Measurements from ENCODE around the gene KIF22. TPM values are rescaled to one million over a fixed set of nuclear protein-coding genes. Genes with fewer than 3 reads are reported as not detected.
A peak's percentile ranks its signal among the peaks of the same experiment; 100 is the strongest.

KIF22 gene
- polyA plus RNA-seq, 1 donor, result 40.9 TPM

DNA sequence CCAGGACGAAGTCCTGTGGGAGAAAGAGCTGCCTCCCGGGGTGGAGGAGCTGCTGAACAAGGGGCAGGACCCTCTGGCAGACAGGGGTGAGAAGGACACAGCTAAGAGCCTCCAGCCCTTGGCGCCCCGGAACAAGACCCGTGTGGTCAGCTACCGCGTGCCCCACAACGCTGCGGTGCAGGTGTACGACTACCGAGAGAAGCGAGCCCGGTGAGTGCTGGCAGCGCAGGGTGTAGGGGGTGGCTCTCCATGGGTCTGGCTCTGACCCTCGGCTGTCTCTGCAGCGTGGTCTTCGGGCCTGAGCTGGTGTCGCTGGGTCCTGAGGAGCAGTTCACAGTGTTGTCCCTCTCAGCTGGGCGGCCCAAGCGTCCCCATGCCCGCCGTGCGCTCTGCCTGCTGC is 51.1 kb downstream of the KIF22 start:
- Histone ChIP-seq H3K9me3 (ENCODE audit: control insufficient read depth, low read depth, low read length) (no peaks in the 10 kb centered on the region), H3K27ac (ENCODE audit: low read length) (no peak overlapping the region), H3K36me3 (ENCODE audit: control insufficient read depth, insufficient read depth, low read length) (peaks cover 86% of the 10 kb centered on the region), H3K4me3 (ENCODE audit: low read length) (no peak overlapping the region), H3K4me1 (ENCODE audit: control insufficient read depth, insufficient read depth, low read length) (no peaks in the 10 kb centered on the region), H3K27me3 (ENCODE audit: control insufficient read depth, insufficient read depth, low read length) (no peaks in the 10 kb centered on the region)
- no peak for DNase-seq
- no CpG with 5 or more reads among the region's 23 CpGs for WGBS (ENCODE audit: insufficient coverage, low lambda C conversion rate)

DNA sequence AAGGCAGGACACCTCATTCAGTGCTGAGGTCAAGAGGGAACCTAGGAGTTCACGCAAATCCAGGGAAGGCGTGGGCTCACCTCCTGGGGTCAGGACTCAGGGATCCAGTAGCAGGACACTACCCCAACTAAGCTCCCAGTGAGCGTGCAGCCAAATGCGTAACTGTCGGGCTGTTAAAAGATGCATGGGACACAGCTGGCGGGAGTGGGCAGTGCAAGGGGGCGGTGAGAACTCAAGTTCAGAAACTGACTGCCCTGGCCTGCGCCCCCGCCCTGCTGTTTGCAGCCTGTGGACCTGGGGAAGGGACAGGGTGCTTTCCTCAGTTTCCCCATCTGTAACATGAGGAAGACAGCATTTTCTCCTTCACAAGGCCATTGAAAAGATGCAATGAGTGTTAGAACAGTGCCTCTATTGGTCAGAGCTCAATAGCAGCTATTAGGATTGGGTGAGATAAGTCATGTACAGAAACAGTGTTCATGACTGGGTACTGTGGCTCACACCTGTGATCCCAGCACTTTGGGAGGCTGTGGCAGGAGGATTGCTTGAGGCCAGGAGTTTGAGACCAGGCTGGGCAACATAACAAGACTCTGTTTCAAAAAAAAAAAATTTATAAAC is 52.3 kb downstream of the KIF22 start:
- Histone ChIP-seq H3K9me3 (ENCODE audit: control insufficient read depth, low read depth, low read length) (no peaks in the 10 kb centered on the region), H3K27ac (ENCODE audit: low read length) (no peak overlapping the region), H3K36me3 (ENCODE audit: control insufficient read depth, insufficient read depth, low read length) (peaks cover 88% of the 10 kb centered on the region), H3K4me1 (ENCODE audit: control insufficient read depth, insufficient read depth, low read length) (no peaks in the 10 kb centered on the region), H3K4me3 (ENCODE audit: low read length) (no peak overlapping the region), H3K27me3 (ENCODE audit: control insufficient read depth, insufficient read depth, low read length) (no peaks in the 10 kb centered on the region)
- no peak for DNase-seq
- WGBS (ENCODE audit: insufficient coverage, low lambda C conversion rate), result no CpG with 5 or more reads among the region's 9 CpGs

DNA sequence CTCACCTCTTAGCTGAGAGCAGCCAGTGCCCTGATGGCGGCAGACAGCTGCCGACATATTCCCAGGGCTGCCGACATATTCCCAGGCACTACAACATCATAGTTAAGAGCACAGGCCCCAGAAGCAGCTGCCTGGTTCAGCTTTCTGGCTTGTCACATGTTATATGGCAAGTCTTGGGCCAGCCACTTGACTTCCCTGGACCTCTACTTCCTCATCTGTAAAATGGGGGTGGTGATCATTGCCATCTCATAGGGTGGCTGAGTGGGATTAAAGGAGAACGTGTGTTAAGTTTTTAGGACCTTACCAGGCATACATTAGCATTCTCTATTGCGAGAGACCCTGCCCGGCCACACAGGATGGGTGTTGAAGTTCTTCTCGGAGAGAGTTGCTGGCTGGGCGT is 53.4 kb downstream of the KIF22 start:
- Histone ChIP-seq H3K27ac (ENCODE audit: low read length) (no peak overlapping the region), H3K4me1 (ENCODE audit: control insufficient read depth, insufficient read depth, low read length) (no peaks in the 10 kb centered on the region), H3K9me3 (ENCODE audit: control insufficient read depth, low read depth, low read length) (no peaks in the 10 kb centered on the region), H3K4me3 (ENCODE audit: low read length) (no peak overlapping the region), H3K27me3 (ENCODE audit: control insufficient read depth, insufficient read depth, low read length) (no peaks in the 10 kb centered on the region), H3K36me3 (ENCODE audit: control insufficient read depth, insufficient read depth, low read length) (peaks cover 80% of the 10 kb centered on the region)
- DNase-seq, result no peak
- no CpG with 5 or more reads among the region's 8 CpGs for WGBS (ENCODE audit: insufficient coverage, low lambda C conversion rate)

DNA sequence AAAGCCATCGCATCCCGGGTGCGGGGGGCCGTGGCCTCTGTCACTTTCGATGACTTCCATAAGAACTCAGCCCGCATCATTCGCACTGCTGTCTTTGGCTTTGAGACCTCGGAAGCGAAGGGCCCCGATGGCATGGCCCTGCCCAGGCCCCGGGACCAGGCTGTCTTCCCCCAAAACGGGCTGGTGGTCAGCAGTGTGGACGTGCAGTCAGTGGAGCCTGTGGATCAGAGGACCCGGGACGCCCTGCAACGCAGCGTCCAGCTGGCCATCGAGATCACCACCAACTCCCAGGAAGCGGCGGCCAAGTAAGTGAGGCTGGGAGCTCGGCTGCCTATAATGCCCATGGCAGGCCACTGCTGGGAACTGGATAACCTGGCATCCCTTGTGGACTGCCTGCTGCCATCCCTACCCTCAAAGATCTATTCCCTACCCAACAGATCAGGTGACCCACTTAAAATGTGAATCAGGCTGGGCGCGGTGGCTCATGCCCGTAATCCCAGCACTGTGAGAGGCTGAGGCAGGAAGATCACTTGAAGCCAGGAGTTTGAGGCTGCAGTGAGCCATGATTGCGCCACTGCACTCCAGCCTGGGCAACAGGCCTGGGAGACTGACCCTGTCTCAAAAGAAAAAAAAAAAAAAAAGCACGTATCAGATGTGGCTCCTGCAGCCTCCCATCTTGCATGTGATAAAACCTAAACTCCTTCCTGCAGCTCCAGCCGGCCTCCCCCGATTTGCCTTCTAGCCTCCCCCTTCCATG is 54.2 kb downstream of the KIF22 start:
- no peaks in the 10 kb centered on the region for H3K4me1 ChIP-seq (ENCODE audit: control insufficient read depth, insufficient read depth, low read length)
- DNase-seq, result no peak
- no CpG with 5 or more reads among the region's 28 CpGs for WGBS (ENCODE audit: insufficient coverage, low lambda C conversion rate)
- H3K27ac ChIP-seq (ENCODE audit: low read length), result no peak overlapping the region
- peaks cover 73% of the 10 kb centered on the region for H3K36me3 ChIP-seq (ENCODE audit: control insufficient read depth, insufficient read depth, low read length)
- no peaks in the 10 kb centered on the region for H3K27me3 ChIP-seq (ENCODE audit: control insufficient read depth, insufficient read depth, low read length)
- H3K9me3 ChIP-seq (ENCODE audit: control insufficient read depth, low read depth, low read length), result no peaks in the 10 kb centered on the region
- no peak overlapping the region for H3K4me3 ChIP-seq (ENCODE audit: low read length)

DNA sequence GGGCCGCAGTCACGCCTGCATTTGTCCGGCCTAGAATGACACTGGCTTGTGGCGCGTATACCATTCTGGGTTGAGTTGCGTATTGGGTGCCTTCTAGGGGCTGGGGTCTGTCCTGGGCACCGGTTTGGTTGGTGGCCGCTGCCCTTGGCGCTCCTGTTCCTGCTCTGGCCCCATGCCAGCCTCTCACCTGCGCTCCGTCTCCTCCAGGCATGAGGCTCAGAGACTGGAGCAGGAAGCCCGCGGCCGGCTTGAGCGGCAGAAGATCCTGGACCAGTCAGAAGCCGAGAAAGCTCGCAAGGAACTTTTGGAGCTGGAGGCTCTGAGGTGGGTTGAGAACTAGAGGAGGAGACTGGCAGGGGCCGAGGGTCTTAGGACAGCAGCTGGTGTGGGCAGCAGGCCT is 55.1 kb downstream of the KIF22 start:
- H3K4me1 ChIP-seq (ENCODE audit: control insufficient read depth, insufficient read depth, low read length), result no peaks in the 10 kb centered on the region
- H3K9me3 ChIP-seq (ENCODE audit: control insufficient read depth, low read depth, low read length), result no peaks in the 10 kb centered on the region
- no peak overlapping the region for H3K4me3 ChIP-seq (ENCODE audit: low read length)
- H3K27me3 ChIP-seq (ENCODE audit: control insufficient read depth, insufficient read depth, low read length), result no peaks in the 10 kb centered on the region
- no peak for DNase-seq
- no peak overlapping the region for H3K27ac ChIP-seq (ENCODE audit: low read length)
- WGBS (ENCODE audit: insufficient coverage, low lambda C conversion rate), result no CpG with 5 or more reads among the region's 18 CpGs
- H3K36me3 ChIP-seq (ENCODE audit: control insufficient read depth, insufficient read depth, low read length), result peaks cover 64% of the 10 kb centered on the region

DNA sequence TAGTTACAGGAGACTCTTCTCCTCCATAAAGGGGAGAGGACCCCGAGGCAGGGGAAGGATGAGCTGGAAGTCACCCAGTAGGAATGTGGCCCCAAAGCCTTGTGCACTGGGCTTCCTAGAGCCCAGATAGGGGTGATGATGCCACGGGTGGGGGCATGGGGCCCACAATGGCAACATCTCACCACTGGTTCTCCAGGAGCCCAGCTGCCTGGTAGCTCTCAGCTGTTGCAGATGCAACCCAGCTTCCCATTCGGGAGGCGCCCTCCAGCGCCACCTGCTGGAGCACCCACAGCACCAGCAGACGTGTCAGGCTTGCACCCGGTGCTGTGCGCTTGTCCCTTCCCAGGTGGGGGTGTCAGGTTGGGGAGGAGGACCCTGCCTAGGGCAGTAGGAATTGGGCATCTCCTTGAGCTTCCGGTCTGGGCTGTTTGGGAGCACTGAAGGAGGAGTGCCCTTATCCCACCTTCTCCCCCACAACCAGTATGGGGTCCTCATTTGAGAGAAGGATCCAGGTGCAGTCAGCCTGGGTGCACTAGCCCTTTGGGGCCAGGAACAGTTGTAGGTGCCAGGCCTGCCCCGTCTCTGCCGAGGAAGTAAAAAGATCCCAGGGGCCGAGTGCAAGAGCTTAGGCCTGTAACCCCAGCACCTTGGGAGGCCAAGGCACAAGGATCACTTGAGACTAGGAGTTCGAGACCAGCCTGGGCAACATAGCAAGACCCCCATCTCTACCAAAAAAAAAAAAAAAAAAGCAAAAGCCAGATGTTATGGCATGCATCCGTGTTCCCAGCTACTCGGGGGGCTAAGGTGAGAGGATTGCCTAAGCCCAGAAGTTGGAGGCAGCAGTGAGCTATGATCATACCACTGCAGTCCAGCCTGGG is 58.1 kb downstream of the KIF22 start:
- no CpG with 5 or more reads among the region's 15 CpGs for WGBS (ENCODE audit: insufficient coverage, low lambda C conversion rate)
- Histone ChIP-seq H3K36me3 (ENCODE audit: control insufficient read depth, insufficient read depth, low read length) (peaks cover 40% of the 10 kb centered on the region), H3K27ac (ENCODE audit: low read length) (no peak overlapping the region), H3K4me1 (ENCODE audit: control insufficient read depth, insufficient read depth, low read length) (no peaks in the 10 kb centered on the region), H3K27me3 (ENCODE audit: control insufficient read depth, insufficient read depth, low read length) (no peaks in the 10 kb centered on the region), H3K4me3 (ENCODE audit: low read length) (no peak overlapping the region), H3K9me3 (ENCODE audit: control insufficient read depth, low read depth, low read length) (no peaks in the 10 kb centered on the region)
- peak; percentile 55 to 57 for DNase-seq

DNA sequence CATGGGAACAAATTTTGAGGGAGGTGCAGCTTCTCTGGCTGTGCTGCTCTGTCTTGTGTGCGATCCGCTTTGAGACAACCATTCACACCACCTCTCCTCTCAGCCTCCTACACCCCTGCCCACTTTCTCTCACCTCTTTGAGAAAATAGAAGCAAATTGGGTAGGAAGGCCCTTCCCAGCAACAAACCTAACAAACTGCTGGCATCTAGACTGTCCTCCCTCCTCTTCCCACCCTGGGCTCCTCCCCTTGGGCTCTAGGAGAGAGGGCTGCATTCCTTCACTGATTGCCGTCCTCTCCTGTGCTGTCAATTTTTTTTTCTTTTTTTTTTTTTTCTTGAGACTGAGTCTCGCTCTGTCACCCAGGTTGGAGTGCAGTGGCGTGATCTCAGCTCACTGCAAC is 59.0 kb downstream of the KIF22 start:
- Histone ChIP-seq H3K4me3 (ENCODE audit: low read length) (no peak overlapping the region), H3K36me3 (ENCODE audit: control insufficient read depth, insufficient read depth, low read length) (peaks cover 33% of the 10 kb centered on the region), H3K27ac (ENCODE audit: low read length) (no peak overlapping the region), H3K27me3 (ENCODE audit: control insufficient read depth, insufficient read depth, low read length) (no peaks in the 10 kb centered on the region), H3K9me3 (ENCODE audit: control insufficient read depth, low read depth, low read length) (no peaks in the 10 kb centered on the region), H3K4me1 (ENCODE audit: control insufficient read depth, insufficient read depth, low read length) (no peaks in the 10 kb centered on the region)
- WGBS (ENCODE audit: insufficient coverage, low lambda C conversion rate), result no CpG with 5 or more reads among the region's 5 CpGs
- peak in 1 of 2 donors; percentile 20 for DNase-seq

DNA sequence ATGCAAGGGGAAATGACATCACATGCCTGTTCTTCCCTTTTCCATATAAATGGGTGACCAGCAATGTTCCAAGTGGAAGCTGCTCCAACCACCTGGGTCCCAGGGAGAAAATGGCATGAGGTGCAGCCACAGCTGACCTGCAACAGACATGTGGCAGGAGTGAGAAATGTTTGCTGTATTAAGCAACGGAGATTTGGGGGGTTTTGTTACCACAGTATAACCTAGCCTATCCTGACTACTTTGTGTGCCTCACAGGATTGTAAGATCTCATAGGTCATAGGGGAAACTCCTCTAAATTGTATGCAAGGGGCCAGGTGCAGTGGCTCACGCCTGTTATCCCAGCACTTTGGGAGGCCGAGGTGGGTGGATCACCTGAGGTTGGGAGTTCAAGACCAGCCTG is 60.4 kb downstream of the KIF22 start:
- no peaks in the 10 kb centered on the region for H3K9me3 ChIP-seq (ENCODE audit: control insufficient read depth, low read depth, low read length)
- no CpG with 5 or more reads among the region's 3 CpGs for WGBS (ENCODE audit: insufficient coverage, low lambda C conversion rate)

DNA sequence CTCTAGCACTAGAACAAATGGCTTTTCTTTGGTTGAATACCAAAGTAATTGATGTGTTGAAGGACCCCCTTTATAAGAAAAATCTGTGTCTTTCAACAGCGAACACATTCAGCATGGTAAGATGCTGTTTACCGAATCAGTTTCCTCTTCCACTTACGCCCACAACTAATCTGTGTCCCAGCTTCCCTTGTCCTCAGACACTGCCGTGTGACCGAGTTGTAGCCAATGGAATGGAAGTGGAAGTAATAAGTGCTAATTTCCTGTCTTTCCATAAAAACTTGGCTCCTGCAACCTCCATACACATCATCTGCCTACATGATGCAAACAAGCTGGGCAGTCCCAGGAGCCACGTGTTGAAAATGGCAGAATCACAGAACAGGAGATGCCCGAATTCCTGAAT is 62.1 kb downstream of the KIF22 start:
- peak; percentile 56 to 60 for DNase-seq
- no CpG with 5 or more reads among the region's 7 CpGs for WGBS (ENCODE audit: insufficient coverage, low lambda C conversion rate)
- Histone ChIP-seq H3K36me3 (ENCODE audit: control insufficient read depth, insufficient read depth, low read length) (peaks cover 2% of the 10 kb centered on the region), H3K27me3 (ENCODE audit: control insufficient read depth, insufficient read depth, low read length) (no peaks in the 10 kb centered on the region), H3K27ac (ENCODE audit: low read length) (peak overlapping the region; percentile 32), H3K9me3 (ENCODE audit: control insufficient read depth, low read depth, low read length) (no peaks in the 10 kb centered on the region), H3K4me1 (ENCODE audit: control insufficient read depth, insufficient read depth, low read length) (no peaks in the 10 kb centered on the region), H3K4me3 (ENCODE audit: low read length) (no peak overlapping the region)

More for the DNA sequence above, 60.4 kb downstream of the KIF22 start:
- Histone ChIP-seq H3K27me3 (ENCODE audit: control insufficient read depth, insufficient read depth, low read length) (no peaks in the 10 kb centered on the region), H3K36me3 (ENCODE audit: control insufficient read depth, insufficient read depth, low read length) (peaks cover 18% of the 10 kb centered on the region), H3K4me1 (ENCODE audit: control insufficient read depth, insufficient read depth, low read length) (no peaks in the 10 kb centered on the region), H3K27ac (ENCODE audit: low read length) (no peak overlapping the region), H3K4me3 (ENCODE audit: low read length) (no peak overlapping the region)
- DNase-seq, result no peak

DNA sequence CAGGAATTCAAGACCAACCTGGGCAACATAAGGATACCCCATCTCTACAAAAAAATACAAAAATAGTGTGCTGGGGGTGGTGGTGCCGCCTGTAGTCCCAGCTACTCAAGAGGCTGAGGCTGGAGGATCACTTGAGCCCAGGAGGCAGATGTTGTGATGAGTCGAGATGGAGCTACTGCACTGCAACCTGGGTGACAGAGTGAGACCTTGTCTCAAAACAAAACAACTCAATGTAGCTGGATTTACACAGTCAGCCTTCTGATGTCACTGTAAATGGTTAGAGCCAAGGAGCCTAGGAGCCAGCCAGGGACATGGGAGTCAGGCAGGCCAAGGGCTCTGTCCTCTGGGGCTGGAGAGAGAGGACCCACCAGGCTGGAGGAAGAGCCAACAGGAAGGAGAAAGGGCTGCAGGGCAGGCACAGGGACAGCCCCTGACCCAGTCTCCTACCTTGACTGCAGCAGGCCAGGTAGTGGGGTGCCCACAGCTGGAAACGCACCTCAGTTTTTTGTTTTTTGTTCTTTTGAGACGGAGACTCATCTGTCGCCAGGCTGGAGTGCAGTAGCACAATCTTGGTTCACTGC is 64.1 kb downstream of the KIF22 start:
- no peak for DNase-seq
- H3K4me3 ChIP-seq (ENCODE audit: low read length), result no peak overlapping the region
- no peaks in the 10 kb centered on the region for H3K4me1 ChIP-seq (ENCODE audit: control insufficient read depth, insufficient read depth, low read length)
- no peak overlapping the region for H3K27ac ChIP-seq (ENCODE audit: low read length)
- H3K27me3 ChIP-seq (ENCODE audit: control insufficient read depth, insufficient read depth, low read length), result no peaks in the 10 kb centered on the region
- H3K9me3 ChIP-seq (ENCODE audit: control insufficient read depth, low read depth, low read length), result no peaks in the 10 kb centered on the region
- peaks cover 15% of the 10 kb centered on the region for H3K36me3 ChIP-seq (ENCODE audit: control insufficient read depth, insufficient read depth, low read length)
- no CpG with 5 or more reads among the region's 5 CpGs for WGBS (ENCODE audit: insufficient coverage, low lambda C conversion rate)
